Head of caudate nucleus (tissue), 42 donors: ENCODE measurements around the gene LGI1.

Experiments
- DNase-seq, 42 donors: peaks; one replicate each; pipeline versions ENCODE4 v3.0.0 to v3.0.0-alpha.2; 2020 to 2021; ENCODE audit warnings: mixed read lengths in 7 of 42
- intact Hi-C: fragments of 100-400 bp; cut with DNase I; formaldehyde crosslinking; loops from one replicate; pipeline ENCODE4 v1.15.0; 2022

LGI1 gene

DNA sequence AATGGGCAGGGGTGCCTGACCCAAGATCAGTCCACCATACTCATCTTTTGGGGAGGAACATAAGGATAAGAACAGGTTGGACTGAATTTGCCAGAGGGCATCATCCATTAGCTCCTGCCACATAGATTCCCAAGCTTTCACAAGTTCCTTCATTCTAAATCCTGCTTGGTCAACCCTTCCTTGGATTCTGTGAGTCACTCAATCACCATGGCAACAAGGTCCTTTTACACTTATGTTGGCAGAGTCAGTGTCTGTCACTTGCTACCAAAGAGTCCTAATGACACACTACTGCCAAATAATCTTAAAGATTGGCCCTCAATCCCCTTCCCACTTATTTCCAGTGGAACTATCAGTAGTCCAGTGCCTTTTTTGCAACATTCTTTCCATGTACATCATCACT is 5.0 kb upstream of the LGI1 start:
- no peak for DNase-seq
- intact Hi-C loops, result loop anchor here (10.0 kb wide), 1 partner anchor 48 kb away; the partner anchor contains the start of gene FRA10AC1

DNA sequence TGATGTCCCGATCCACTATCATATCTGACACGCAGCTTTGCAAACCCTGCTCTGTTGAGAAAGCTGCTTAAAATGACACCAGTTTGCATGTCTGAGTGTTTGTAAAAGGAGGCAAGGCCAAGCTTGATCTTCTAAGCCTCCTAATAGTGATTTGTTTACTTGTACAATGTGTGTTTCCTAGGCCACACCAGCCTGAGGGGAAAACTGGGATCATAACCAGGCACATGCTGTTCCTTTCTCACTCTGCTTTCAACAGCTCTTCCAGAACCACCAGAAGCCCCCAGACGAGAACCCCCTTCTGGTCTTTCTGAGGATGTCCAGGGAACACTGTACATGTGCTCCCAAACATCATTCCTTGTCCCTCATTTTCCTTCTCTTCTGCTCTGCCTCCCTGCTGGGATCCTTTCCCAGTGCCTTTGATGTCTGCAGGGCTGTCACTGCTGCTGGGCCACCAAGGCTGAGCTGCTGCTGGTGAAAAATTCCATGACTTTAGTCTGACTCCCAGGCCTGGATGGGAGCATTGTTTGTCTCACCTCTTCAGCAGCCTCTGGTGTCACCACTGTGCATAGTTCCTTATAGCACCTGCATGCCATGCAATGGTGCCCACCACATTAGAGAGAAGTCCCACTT is 4.0 kb upstream of the LGI1 start:
- DNase-seq, result no peak
- intact Hi-C loops, result loop anchor here (10.0 kb wide), 1 partner anchor 49 kb away; the partner anchor contains the start of gene FRA10AC1

DNA sequence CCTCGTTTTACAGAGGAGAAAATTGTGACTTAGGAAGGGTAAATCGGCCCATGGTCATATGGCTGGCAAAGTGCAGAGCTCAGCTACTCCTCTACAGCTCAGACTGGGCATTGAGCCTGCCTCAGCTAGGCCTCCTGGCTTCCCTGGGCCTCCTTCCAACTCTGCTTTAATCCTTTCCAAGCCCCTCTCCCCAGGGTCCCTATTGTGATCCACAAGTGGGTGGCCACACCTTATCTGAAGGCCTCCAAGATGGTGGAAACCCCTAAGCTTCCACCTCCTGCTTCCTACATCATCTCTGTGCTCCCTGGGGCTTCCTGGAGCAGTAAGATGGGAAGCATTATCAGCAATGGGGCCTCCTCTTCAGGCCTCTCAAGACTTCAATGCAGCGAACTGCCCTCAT is 3.0 kb upstream of the LGI1 start:
- intact Hi-C loops, result loop anchor here (10.0 kb wide), 1 partner anchor 50 kb away; the partner anchor contains the start of gene FRA10AC1
- no peak for DNase-seq

DNA sequence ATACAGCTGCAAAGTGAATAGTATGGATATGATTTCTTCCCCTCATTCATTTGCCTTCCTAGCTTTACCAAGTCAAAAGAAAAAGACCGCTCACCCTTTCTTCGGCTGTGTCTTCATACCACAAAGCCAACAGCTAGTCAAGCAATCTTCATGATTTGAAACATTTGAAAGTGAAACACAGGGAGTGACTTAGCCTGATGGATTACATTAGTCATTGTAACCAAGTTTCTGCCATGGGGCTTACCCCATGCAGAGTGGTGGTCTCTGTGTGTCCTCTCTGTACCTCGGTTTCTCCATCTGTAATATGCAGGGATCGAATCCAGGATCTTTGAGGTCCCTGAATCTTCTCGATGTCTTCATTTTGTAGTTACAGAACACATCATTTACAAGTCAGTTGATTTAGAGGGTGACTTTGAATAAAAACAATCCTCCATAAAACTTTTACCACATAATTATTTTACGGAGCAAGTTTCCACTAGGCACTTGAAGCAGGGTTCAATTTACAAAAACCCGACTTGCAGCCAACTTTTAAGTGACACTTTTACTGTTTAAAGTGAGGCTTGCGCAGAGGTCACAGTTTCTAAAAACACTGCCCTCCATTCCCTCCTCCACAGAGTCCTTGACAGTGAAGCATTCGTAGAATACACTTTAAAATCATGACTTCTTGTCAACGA is 2.2 kb upstream of the LGI1 start:
- intact Hi-C loops, result loop anchor here (10.0 kb wide), 1 partner anchor 51 kb away; the partner anchor contains the start of gene FRA10AC1
- no peak for DNase-seq

DNA sequence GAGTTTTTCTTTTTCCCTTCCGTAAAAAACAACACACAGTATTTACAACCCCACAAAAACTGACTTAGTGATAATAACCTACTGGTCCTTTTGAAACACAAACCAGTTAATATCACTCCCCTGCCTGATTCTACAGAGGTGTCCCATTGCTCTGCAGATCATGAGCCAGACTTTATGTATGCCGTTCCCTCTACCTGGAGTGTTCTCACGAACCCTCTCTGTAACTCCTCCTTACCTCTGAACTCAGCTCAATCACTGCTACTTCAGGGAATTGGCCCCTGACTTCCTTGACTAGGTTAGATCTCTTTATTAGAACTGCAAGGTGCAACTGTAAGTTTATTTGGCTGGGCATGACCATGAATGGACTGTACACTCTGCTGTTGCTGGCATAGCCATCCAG is 1.6 kb upstream of the LGI1 start:
- intact Hi-C loops, result loop anchor here (10.0 kb wide), 1 partner anchor 51 kb away; the partner anchor contains the start of gene FRA10AC1

DNA sequence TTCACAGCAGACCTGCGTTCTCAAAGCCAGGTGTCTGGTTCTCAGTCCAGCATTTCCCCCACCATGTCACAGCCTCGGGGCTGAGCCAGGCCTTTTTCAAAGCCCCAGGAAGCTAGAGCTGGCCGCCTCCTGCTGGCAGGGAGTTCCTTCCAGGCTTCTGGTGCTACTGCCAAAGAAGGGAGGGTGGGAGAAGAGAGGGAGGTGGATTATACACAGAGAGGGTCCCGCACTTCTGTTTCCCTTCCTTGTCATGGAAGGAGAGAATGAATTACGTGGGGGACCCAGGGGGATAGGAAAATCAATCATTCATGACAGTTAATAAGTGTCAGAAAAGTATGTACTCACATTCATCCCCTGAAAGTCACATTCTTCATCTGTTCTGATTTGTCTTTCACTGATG is 600 bp upstream of the LGI1 start:
- intact Hi-C loops, result loop anchor here (10.0 kb wide), 1 partner anchor 52 kb away; the partner anchor contains the start of gene FRA10AC1
- peak in 40 of 42 donors; percentile 33 to 81 (median 59) for DNase-seq

More for the DNA sequence above, 1.6 kb upstream of the LGI1 start:
- DNase-seq, result no peak

DNA sequence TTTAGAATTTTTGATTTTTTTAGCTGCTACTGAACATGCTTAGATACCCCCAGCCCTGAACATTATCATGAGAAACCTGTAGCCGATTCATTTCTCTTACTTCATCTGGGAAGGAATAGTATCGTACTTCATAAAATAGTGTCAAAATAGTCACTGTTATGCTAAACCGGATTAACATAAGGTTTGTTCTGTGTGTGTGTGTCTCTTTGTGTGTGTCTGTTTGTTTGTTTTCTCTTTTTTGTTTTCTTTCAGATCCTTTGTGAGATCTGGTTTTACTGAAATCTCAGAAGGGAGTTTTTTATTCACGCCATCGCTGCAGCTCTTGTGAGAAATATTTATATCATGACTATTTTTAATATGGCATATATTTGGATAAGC is 761 bp downstream of the LGI1 start:
- intact Hi-C loops, result loop anchor here (10.0 kb wide), 1 partner anchor 54 kb away; the partner anchor contains the start of gene FRA10AC1
- no peak for DNase-seq

DNA sequence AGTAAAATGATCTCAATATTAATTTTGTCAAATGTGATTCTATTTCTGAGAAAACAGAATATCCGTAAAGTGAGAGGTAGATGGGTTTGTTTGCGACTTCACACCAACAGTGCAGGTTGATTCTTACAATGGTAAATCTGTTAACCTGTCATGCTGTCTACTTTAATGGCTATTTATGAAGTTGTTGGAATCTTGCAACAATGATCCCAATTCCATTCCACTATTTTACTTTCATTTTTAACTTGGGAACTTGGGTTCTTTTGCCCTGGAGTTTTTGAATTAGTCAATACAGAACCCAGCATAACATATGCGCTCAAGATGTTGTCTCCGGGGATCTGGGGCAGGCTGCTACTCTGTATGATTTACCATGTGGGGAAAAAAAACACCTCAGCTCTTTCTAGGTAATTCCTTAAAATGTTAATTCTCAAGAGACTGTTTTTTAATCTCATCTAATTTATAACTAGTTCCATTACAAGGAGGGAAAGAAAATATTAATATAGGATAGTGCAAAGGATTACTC is 1.2 kb downstream of the LGI1 start:
- no peak for DNase-seq
- intact Hi-C loops, result loop anchor here (10.0 kb wide), 1 partner anchor 54 kb away; the partner anchor contains the start of gene FRA10AC1

DNA sequence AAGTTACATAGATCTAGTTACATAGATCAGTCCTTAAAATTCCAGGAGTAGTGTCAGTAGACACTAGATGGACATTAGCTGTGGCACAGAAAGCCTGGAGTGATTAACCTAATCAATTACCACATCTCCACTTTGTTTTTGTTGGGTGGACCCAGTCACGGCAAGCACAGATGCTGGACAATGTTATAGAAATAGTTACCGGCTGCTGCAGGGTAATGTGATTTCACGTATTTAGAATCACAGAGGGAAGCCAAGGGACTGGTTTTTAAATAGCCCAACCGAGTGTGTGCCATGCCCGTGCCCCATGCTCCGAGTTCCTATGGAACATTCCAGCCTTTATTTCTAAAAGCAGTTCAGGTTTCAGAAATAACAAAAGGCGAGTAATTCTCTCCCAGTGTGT is 2.8 kb downstream of the LGI1 start:
- intact Hi-C loops, result no loop called here
- no peak for DNase-seq

DNA sequence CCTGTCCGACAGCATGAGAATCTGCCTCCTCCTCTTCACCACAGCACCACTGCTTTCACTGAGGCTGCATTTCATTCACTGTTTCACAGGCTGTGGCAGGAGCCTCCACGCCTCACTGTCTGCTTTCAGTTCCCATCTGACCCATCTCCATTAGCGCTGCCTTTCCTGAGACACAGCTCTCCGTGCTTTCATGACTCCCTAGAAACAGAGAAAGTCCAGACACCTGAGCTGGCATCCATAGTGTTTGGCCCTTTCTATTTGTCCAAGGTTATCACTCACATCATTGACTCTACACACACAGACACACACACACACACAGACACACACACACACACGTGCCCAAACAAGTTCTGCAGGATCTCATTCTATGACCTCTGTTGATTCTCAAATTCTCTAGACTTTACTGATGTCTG is 5.2 kb downstream of the LGI1 start:
- DNase-seq, result peak in 4 of 42 donors; percentile 21 to 38 (median 23)

DNA sequence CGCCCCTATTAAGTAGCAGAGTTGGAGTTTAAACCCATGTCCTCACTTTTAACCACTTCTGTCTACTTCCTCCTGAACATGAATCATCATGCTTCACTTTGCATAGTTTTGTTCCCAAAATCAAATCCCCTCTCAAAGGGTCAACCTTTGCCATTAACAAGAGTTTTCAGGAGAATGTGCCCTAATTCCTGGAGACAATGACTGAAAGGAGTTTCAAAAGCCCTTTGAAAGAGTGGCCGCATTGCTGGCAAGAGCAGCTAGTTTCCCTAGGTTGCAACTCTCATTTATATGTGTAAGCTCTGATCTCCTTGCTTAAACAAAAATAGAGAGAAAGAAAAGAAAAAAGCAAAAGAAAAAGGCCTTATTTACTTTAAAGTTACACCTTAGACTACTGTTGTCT is 9.2 kb downstream of the LGI1 start:
- intact Hi-C loops, result no loop called here
- DNase-seq, result peak in 5 of 42 donors; percentile 21 to 59 (median 29)

More for the DNA sequence above, 5.2 kb downstream of the LGI1 start:
- intact Hi-C loops, result no loop called here

DNA sequence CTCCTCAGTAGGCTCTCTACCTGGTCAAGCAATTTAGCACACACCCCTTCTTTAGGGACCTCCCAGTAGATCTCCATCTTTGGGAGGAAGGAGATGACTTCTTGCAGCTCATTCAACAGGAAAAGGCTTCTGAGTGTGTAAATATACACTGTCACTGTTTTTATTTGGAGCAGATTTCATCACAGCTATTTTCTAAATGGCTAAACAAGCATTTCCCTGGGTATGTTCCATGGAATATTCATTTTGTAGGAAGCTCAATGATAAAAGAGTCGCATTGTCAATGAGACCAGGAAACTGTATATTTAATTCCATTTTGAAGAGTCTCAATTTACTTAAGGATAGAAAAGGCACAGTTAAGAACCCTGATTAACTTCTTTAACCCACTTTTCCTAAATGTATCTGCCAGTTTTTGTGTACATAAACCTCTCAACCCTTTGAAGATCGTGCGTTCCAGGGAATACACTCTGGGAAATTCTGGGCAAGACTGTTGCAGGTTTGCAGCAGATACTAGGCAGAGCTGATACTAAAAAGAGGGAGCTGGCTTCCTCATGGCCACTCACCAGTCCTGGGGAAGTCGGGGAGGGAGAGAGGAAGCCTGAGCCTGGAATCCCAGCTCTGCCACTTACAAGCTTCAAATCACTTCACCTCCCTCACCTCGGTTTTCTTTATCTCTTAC is 10.1 kb downstream of the LGI1 start:
- no peak for DNase-seq
- intact Hi-C loops, result no loop called here

DNA sequence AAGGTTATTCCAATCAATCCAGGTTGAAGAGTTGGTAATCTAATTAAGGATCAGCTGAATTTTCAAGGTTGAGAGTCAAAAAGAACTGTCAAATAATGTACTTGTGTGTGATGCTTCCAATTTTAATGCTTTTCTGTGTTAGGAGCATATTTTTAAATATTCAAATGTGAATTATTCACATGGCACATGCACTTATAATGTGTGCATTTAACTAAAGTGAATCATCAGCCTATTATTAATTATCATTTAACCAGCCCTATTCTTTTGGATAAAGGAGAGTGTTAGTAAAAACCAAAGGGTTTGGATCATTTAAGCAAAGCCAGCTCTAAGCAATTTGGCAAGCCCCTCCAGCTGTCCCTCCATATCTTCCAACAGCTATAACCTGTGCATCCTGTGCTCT is 11.2 kb downstream of the LGI1 start:
- intact Hi-C loops, result no loop called here
- no peak for DNase-seq

DNA sequence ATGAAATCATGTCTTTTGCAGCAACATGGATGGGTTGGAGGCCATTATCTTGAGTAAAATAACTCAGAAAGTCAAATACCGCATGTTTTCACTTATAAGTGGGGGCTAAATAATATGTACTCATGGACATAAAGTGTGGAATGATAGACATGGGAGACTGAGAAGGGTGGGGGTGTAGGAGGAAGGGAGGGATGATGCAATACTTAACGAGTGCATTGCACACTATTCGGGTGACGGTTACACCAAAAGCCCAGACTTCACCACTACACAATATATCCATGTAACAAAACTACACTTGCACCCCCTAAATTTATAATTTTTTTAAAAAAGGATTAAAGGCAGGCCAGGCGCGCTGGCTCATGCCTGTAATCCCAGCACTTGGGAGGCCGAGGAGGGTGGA is 13.6 kb downstream of the LGI1 start:
- no peak for DNase-seq
- intact Hi-C loops, result no loop called here

DNA sequence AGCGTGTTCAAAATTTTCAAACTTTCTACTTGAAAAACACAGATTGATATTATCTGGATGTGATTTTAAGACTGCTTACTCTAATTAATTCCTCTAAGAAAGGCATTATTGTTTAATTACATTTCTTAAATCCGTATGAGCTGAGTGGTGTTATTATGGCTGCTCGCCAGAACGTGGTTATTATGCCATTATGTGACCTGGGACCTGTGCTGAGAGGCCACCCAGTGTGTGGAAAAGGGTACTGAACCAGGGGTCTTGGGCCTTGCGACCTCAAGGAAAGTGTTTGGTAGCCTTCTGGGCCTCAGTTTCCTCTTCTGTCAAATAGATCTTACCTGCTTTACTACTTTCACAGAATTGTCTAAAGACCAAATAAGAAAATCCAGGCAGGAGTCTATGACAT is 15.4 kb downstream of the LGI1 start:
- intact Hi-C loops, result no loop called here
- no peak for DNase-seq

DNA sequence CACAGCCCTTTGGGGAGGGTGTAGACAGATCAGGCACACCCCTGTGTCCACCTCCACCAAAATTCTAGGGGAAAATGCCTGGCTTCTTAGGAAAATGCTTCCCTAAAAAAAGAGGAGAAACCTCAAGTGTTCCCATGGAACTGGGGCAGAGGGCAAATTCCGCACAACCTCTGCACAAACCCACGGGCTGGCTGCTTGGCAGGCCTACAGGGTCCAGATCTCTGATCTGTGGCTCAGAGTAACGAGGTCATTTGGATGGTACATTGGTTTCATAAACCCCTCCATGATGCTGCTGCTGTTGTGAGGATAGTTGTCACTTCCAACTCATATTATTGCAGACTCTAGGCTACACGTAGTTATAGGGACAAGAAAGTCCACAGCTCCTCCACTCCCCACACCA is 16.0 kb downstream of the LGI1 start:
- peak in 4 of 42 donors; percentile 23 to 43 (median 32) for DNase-seq
- intact Hi-C loops, result no loop called here

DNA sequence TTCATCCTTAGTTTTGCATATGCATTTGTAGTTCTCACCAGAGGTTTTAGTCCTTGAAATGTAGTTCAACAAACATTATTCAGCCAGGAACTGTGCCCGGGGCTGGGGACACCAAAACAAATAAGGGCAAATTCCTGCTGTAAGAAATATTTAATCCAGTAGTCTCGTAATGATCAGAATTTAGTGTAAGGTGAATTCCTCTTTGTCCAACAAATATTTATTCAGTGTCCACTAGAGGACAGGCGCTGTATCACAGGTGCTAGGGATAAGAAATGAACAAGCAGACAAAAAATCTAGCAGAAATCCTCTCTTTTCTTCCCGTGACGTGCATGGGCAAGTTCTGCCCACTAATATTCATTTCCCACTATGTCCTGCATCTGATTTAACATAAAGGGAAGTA is 17.6 kb downstream of the LGI1 start:
- intact Hi-C loops, result no loop called here
- DNase-seq, result no peak

DNA sequence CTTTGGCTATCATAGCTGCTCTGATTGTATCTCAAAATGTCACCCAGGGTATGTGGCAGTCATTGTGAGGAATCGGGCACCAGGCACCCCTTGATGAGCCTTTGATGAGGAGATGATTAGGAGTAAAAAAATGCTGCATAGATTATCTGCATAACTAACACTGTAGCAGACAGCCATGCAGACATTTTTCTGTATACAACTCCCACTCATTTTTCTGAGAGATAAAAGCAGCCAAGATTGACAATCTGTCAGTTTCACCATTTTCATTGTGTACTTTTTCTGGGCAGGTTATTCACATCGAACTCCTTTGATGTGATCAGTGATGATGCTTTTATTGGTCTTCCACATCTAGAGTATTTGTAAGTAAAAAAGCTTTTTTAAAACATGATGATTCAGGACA is 19.4 kb downstream of the LGI1 start:
- intact Hi-C loops, result no loop called here

DNA sequence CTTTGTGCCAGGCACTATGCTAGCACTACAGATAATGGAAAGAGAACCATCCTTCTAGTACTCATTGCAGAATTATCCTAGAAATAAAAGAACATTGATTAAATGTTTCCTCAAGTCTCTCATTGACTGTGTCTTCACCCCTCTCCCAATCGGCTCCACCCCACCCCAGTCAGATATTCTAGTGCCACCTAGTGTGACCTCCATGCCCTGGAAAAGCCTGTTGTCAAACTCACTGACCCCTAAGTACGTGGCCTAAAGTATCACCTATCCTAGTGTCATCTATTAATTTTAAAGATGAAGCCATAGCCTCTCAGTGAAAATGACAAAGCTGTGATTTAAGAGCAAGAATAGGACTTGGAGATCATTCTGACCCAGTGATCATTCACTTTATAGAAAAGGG is 26.3 kb downstream of the LGI1 start:
- DNase-seq, result no peak
- intact Hi-C loops, result no loop called here

More for the DNA sequence above, 19.4 kb downstream of the LGI1 start:
- DNase-seq, result no peak
